Neuronal stem cell (in vitro differentiated cells): ENCODE results near the gene LGR4.

ENCODE experiments used
- DNase-seq: peaks from one replicate; pipeline ENCODE4 v3.0.0-alpha.2; 2013; ENCODE audit warnings: low spot score
- H2AFZ ChIP-seq: one replicate; pipeline ENCODE4 v1.6.1; 2013; ENCODE audit warnings: mild to moderate bottlenecking, low read length, inconsistent platforms
- H2AK5ac ChIP-seq: 2 replicates; pipeline ENCODE4 v1.6.1; 2013; ENCODE audit warnings: low read depth, mild to moderate bottlenecking, inconsistent platforms, low read length, moderate library complexity, mixed read lengths
- H2BK120ac ChIP-seq: 2 replicates; pipeline ENCODE4 v1.6.1; 2013; ENCODE audit warnings: low read depth, mild to moderate bottlenecking, inconsistent platforms, low read length, moderate library complexity, mixed read lengths
- H2BK12ac ChIP-seq: one replicate; pipeline ENCODE4 v1.6.1; 2013; ENCODE audit warnings: low read length, inconsistent platforms
- H2BK15ac ChIP-seq: 2 replicates; pipeline ENCODE4 v1.6.1; 2013; ENCODE audit warnings: mild to moderate bottlenecking, low read length, inconsistent platforms, mixed read lengths
- H2BK5ac ChIP-seq: one replicate; pipeline ENCODE4 v1.6.1; 2013; ENCODE audit warnings: inconsistent platforms, mild to moderate bottlenecking, low read length, moderate library complexity
- H3K14ac ChIP-seq: one replicate; pipeline ENCODE4 v1.6.1; 2013; ENCODE audit warnings: low read length, inconsistent platforms
- H3K18ac ChIP-seq: 2 replicates; pipeline ENCODE4 v1.6.1; 2013; ENCODE audit warnings: low read length, inconsistent platforms
- H3K23ac ChIP-seq: 2 replicates; pipeline ENCODE4 v1.6.1; 2013; ENCODE audit warnings: low read depth, mild to moderate bottlenecking, mixed read lengths, low read length, inconsistent platforms; ENCODE audit not compliant: poor library complexity
- H3K27ac ChIP-seq: replicated peaks from 3 replicates; pipeline ENCODE4 v1.5.1; 2013; ENCODE audit warnings: low read length, inconsistent platforms
- H3K27me3 ChIP-seq, 3 experiments: 2 replicates each; pipeline ENCODE4 v1.6.1; 2013; ENCODE audit warnings: low read length in 3 of 3, mild to moderate bottlenecking in 2 of 3, inconsistent platforms in 1 of 3, low read depth in 1 of 3, mixed read lengths in 1 of 3, moderate library complexity in 1 of 3; ENCODE audit not compliant: control insufficient read depth in 3 of 3, insufficient read depth in 3 of 3
- H3K36me3 ChIP-seq, 2 donors: replicated peaks in 1 of 2; 2 replicates each; pipeline ENCODE4 v1.6.1; 2013; ENCODE audit warnings: low read length in 2 of 2; ENCODE audit not compliant: control insufficient read depth in 2 of 2, insufficient read depth in 2 of 2
- H3K4ac ChIP-seq: 2 replicates; pipeline ENCODE4 v1.6.1; 2013; ENCODE audit warnings: inconsistent platforms, mild to moderate bottlenecking, low read length, moderate library complexity
- H3K4me1 ChIP-seq, 2 donors: 1 replicate in 1 of 2; 2 replicates in 1 of 2; pipeline ENCODE4 v1.6.1; 2013; ENCODE audit warnings: low read length in 2 of 2, low read depth in 1 of 2; ENCODE audit not compliant: control insufficient read depth in 2 of 2, insufficient read depth in 1 of 2
- H3K4me2 ChIP-seq: one replicate; pipeline ENCODE4 v1.6.1; 2013; ENCODE audit warnings: mild to moderate bottlenecking, low read length, inconsistent platforms; ENCODE audit not compliant: insufficient read depth, poor library complexity, severe bottlenecking
- H3K4me3 ChIP-seq, 2 donors: 2 replicates each; pipeline ENCODE4 v1.5.1; 2013; ENCODE audit warnings: low read length in 2 of 2, mild to moderate bottlenecking in 2 of 2, inconsistent platforms in 1 of 2, moderate library complexity in 1 of 2
- H3K79me1 ChIP-seq: one replicate; pipeline ENCODE4 v1.6.1; 2013; ENCODE audit warnings: low read depth, mild to moderate bottlenecking, inconsistent platforms, low read length, moderate library complexity
- H3K9ac ChIP-seq: one replicate; pipeline ENCODE4 v1.6.1; 2013; ENCODE audit warnings: mild to moderate bottlenecking, low read depth, low read length, inconsistent platforms; ENCODE audit not compliant: poor library complexity
- H3K9me3 ChIP-seq, 2 donors: replicated peaks in 1 of 2; 2 replicates each; pipeline versions ENCODE3 to v1.6.1; 2013; ENCODE audit warnings: low read length in 2 of 2, mild to moderate bottlenecking in 2 of 2, inconsistent platforms in 1 of 2, low read depth in 1 of 2, mixed read lengths in 1 of 2, moderate library complexity in 1 of 2; ENCODE audit not compliant: control insufficient read depth in 2 of 2, insufficient read depth in 1 of 2
- H4K8ac ChIP-seq: one replicate; pipeline ENCODE4 v1.6.1; 2013; ENCODE audit warnings: low read depth, mild to moderate bottlenecking, inconsistent platforms, low read length, moderate library complexity
- H4K91ac ChIP-seq: one replicate; pipeline ENCODE4 v1.6.1; 2013; ENCODE audit warnings: low read length, low read depth, mild to moderate bottlenecking, inconsistent platforms; ENCODE audit not compliant: poor library complexity
- WGBS, 2 donors: extraction: QIAGEN DNeasy Blood & Tissue Kit; methylation state at CpG; one replicate each; pipeline ENCODE4 v1.1.7; 2013; ENCODE audit warnings: missing lambda C conversion rate in 2 of 2, mixed read lengths in 1 of 2; ENCODE audit not compliant: insufficient read length in 2 of 2, insufficient replicate concordance in 1 of 2; ENCODE audit errors: extremely low coverage in 2 of 2; 5-methylcytosine and 5-hydroxymethylcytosine counted together

The LGR4 gene

GRCh38 chr11:27456140-27456794 is 16.3 kb downstream of the LGR4 start:
- H2AFZ ChIP-seq, result no peak overlapping the region
- no peak for DNase-seq
- H3K9me3 ChIP-seq, result peaks cover 0 to 5% of the 10 kb centered on the region in 2 donors
- no peak overlapping the region for H4K8ac ChIP-seq
- H3K4me1 ChIP-seq, result peaks cover 12 to 21% of the 10 kb centered on the region in 2 donors
- H3K4me2 ChIP-seq, result no peak overlapping the region
- H4K91ac ChIP-seq, result no peak overlapping the region
- no peak overlapping the region for H2BK15ac ChIP-seq
- no CpG with 5 or more reads among the region's 2 CpGs for WGBS, 2 donors
- no peak overlapping the region for H3K23ac ChIP-seq
- no peak overlapping the region for H3K14ac ChIP-seq
- H3K27ac ChIP-seq, result no peak overlapping the region
- H2BK5ac ChIP-seq, result no peak overlapping the region
- H3K4ac ChIP-seq, result no peak overlapping the region
- H3K4me3 ChIP-seq, result no peak overlapping the region
- no peak overlapping the region for H2BK12ac ChIP-seq
- H3K36me3 ChIP-seq, result no peaks in the 10 kb centered on the region
- no peaks in the 10 kb centered on the region for H3K27me3 ChIP-seq
- no peaks in the 10 kb centered on the region for H3K79me1 ChIP-seq
- no peak overlapping the region for H2BK120ac ChIP-seq
- H2AK5ac ChIP-seq, result no peak overlapping the region
- H3K18ac ChIP-seq, result no peak overlapping the region
- no peak overlapping the region for H3K9ac ChIP-seq

GRCh38 chr11:27455667-27456066 is 16.9 kb downstream of the LGR4 start:
- H3K14ac ChIP-seq, result no peak overlapping the region
- H3K4ac ChIP-seq, result no peak overlapping the region
- no peak overlapping the region for H3K4me2 ChIP-seq
- no peak overlapping the region for H4K8ac ChIP-seq
- H3K23ac ChIP-seq, result no peak overlapping the region
- H2BK15ac ChIP-seq, result no peak overlapping the region
- H3K27ac ChIP-seq, result no peak overlapping the region
- H2AFZ ChIP-seq, result no peak overlapping the region
- no peak overlapping the region for H2BK5ac ChIP-seq
- no peaks in the 10 kb centered on the region for H3K79me1 ChIP-seq
- H3K27me3 ChIP-seq, result no peaks in the 10 kb centered on the region
- H3K4me1 ChIP-seq, result peaks cover 12 to 16% of the 10 kb centered on the region in 2 donors
- no peak overlapping the region for H2AK5ac ChIP-seq
- DNase-seq, result no peak
- H3K4me3 ChIP-seq, result no peak overlapping the region
- H2BK12ac ChIP-seq, result no peak overlapping the region
- no peak overlapping the region for H3K18ac ChIP-seq
- H3K9ac ChIP-seq, result no peak overlapping the region
- H3K9me3 ChIP-seq, result peaks cover 0 to 5% of the 10 kb centered on the region in 2 donors
- H4K91ac ChIP-seq, result no peak overlapping the region
- no peaks in the 10 kb centered on the region for H3K36me3 ChIP-seq
- H2BK120ac ChIP-seq, result no peak overlapping the region
- WGBS, 2 donors, result no CpG with 5 or more reads among the region's 4 CpGs

- H3K9ac ChIP-seq, result no peak overlapping the region
- DNase-seq, result no peak
- no peak overlapping the region for H3K4ac ChIP-seq
- no peak overlapping the region for H3K14ac ChIP-seq
- no peak overlapping the region for H2BK120ac ChIP-seq
- H2AK5ac ChIP-seq, result no peak overlapping the region
- peaks cover 5 to 12% of the 10 kb centered on the region in 2 donors for H3K4me1 ChIP-seq
- H3K79me1 ChIP-seq, result no peaks in the 10 kb centered on the region
- no peak overlapping the region for H2BK15ac ChIP-seq
- no peak overlapping the region for H3K4me3 ChIP-seq
- H2BK12ac ChIP-seq, result no peak overlapping the region
- H3K18ac ChIP-seq, result no peak overlapping the region
- no peaks in the 10 kb centered on the region for H3K27me3 ChIP-seq
- H2AFZ ChIP-seq, result no peak overlapping the region
- no peak overlapping the region for H3K27ac ChIP-seq
- WGBS, 2 donors, result no CpG with 5 or more reads among the region's 1 CpG
- H3K23ac ChIP-seq, result no peak overlapping the region
- H4K91ac ChIP-seq, result no peak overlapping the region
- H3K4me2 ChIP-seq, result no peak overlapping the region
- peaks cover 0 to 6% of the 10 kb centered on the region in 2 donors for H3K9me3 ChIP-seq
- no peak overlapping the region for H2BK5ac ChIP-seq
- no peaks in the 10 kb centered on the region for H3K36me3 ChIP-seq
- no peak overlapping the region for H4K8ac ChIP-seq
Measured at GRCh38 chr11:27453701-27454100, 18.9 kb downstream of the LGR4 start.

- Histone ChIP-seq H3K14ac (no peak overlapping the region), H3K4me1 (peaks cover 3 to 12% of the 10 kb centered on the region in 2 donors), H2AK5ac (no peak overlapping the region), H2BK5ac (no peak overlapping the region), H4K91ac (no peak overlapping the region), H3K9me3 (peaks cover 0 to 8% of the 10 kb centered on the region in 2 donors), H3K4me3 (no peak overlapping the region), H2BK15ac (no peak overlapping the region), H2BK120ac (no peak overlapping the region), H3K27me3 (no peaks in the 10 kb centered on the region), H3K18ac (no peak overlapping the region), H3K27ac (peak overlapping the region; percentile 58), H3K4ac (no peak overlapping the region), H4K8ac (no peak overlapping the region), H3K36me3 (peaks cover 0 to 7% of the 10 kb centered on the region in 2 donors), H2AFZ (no peak overlapping the region), H3K23ac (no peak overlapping the region), H3K9ac (no peak overlapping the region), H3K4me2 (no peak overlapping the region), H2BK12ac (no peak overlapping the region), H3K79me1 (no peaks in the 10 kb centered on the region)
- no peak for DNase-seq
- no CpG with 5 or more reads among the region's 3 CpGs for WGBS, 2 donors
Measured at GRCh38 chr11:27452147-27452546, 20.4 kb downstream of the LGR4 start.
